ENCODE results near the gene L3MBTL4.

L3MBTL4 gene

DNA sequence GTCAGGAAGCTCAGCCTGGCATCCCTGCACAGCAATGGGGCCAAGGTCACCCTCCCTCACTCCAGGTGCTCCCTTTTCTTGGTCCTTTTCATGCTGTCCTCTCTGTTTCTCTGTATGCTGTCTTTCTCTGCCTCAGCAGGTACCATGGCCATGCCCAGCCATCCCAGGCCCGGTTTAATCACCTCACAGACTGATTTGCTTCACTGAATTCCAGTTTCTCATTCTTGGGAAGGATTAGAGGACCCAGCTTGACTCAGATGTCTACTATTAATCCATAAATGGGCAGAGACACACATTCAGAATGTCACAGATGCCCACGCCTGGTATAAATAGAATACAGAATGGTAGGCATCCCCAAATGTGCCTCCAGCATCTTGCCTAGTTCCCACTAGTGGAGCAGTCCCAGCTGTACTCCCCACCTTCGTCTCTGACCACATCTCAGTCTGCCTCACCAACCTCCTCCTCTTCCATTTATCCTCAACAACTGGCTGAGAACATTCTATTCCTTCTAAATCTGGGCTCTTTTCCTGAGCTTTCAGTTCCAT is 14.2 kb upstream of the L3MBTL4 start:
- Histone ChIP-seq H3K4me3 (ENCODE audit: low read depth, low read length) (no peak overlapping the region), H3K36me3 (no peaks in the 10 kb centered on the region), H3K27ac (no peak overlapping the region), H3K9me3 (ENCODE audit: severe bottlenecking) (no peaks in the 10 kb centered on the region), H3K27me3 (ENCODE audit: insufficient read depth, low read depth, severe bottlenecking) (peaks cover 2% of the 10 kb centered on the region)
- TF ChIP-seq, protein P1, sequence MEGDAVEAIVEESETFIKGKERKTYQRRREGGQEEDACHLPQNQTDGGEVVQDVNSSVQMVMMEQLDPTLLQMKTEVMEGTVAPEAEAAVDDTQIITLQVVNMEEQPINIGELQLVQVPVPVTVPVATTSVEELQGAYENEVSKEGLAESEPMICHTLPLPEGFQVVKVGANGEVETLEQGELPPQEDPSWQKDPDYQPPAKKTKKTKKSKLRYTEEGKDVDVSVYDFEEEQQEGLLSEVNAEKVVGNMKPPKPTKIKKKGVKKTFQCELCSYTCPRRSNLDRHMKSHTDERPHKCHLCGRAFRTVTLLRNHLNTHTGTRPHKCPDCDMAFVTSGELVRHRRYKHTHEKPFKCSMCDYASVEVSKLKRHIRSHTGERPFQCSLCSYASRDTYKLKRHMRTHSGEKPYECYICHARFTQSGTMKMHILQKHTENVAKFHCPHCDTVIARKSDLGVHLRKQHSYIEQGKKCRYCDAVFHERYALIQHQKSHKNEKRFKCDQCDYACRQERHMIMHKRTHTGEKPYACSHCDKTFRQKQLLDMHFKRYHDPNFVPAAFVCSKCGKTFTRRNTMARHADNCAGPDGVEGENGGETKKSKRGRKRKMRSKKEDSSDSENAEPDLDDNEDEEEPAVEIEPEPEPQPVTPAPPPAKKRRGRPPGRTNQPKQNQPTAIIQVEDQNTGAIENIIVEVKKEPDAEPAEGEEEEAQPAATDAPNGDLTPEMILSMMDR (IDR thresholded peaks at IDR 0.05; ENCODE audit: low read depth, low read length) = no peak
- peak; percentile 10 for DNase-seq

DNA sequence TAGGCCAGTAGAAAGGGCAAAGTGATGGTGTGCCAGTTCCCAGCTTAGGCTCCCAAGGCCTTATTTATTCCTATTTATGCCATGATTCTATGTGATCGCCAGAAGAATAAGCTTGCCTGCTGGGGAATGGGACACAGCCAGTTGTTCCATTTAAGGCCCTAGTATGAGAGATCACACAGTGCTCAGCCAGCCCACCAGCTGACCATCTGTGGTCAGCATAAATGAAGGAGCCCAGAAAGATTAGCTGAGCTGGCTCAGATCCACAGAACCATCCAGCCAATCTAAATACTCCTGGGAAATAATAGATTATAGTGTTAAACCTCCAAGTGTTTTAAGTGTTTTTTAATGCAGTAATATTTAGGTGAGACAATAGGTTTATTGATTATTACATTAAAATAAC is 12.6 kb upstream of the L3MBTL4 start:
- peak; percentile 51 for DNase-seq
- H3K36me3 ChIP-seq = no peaks in the 10 kb centered on the region
- H3K27ac ChIP-seq = no peak overlapping the region
- no peaks in the 10 kb centered on the region for H3K9me3 ChIP-seq (ENCODE audit: severe bottlenecking)
- TF ChIP-seq, protein P1 (IDR thresholded peaks at IDR 0.05; ENCODE audit: low read depth, low read length) = no peak
- no peak overlapping the region for H3K4me3 ChIP-seq (ENCODE audit: low read depth, low read length)
- peaks cover 2% of the 10 kb centered on the region for H3K27me3 ChIP-seq (ENCODE audit: insufficient read depth, low read depth, severe bottlenecking)

DNA sequence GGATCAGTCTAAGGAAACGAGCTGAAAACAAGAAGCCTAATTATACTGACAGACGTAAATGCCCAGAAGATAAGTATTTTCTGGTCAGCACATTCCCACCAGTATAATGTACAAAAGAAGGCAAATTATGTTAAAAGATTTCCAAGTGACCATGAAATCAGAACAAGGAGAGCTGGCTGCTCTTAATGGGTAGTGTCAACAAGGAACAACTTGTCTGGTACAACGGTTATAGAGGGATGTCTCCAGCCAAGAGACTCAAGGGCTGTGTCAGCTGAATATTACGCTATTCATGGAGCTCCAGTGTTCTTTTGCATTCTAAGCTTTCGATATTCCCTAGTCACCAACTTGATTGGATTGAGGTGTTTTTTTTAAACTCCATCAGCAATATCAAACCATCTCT is 8.6 kb upstream of the L3MBTL4 start:
- Histone ChIP-seq H3K36me3 (no peaks in the 10 kb centered on the region), H3K4me3 (ENCODE audit: low read depth, low read length) (no peak overlapping the region), H3K27ac (no peak overlapping the region), H3K9me3 (ENCODE audit: severe bottlenecking) (no peaks in the 10 kb centered on the region), H3K27me3 (ENCODE audit: insufficient read depth, low read depth, severe bottlenecking) (peaks cover 2% of the 10 kb centered on the region)
- no peak for DNase-seq
- TF ChIP-seq, protein P1 (IDR thresholded peaks at IDR 0.05; ENCODE audit: low read depth, low read length) = no peak

DNA sequence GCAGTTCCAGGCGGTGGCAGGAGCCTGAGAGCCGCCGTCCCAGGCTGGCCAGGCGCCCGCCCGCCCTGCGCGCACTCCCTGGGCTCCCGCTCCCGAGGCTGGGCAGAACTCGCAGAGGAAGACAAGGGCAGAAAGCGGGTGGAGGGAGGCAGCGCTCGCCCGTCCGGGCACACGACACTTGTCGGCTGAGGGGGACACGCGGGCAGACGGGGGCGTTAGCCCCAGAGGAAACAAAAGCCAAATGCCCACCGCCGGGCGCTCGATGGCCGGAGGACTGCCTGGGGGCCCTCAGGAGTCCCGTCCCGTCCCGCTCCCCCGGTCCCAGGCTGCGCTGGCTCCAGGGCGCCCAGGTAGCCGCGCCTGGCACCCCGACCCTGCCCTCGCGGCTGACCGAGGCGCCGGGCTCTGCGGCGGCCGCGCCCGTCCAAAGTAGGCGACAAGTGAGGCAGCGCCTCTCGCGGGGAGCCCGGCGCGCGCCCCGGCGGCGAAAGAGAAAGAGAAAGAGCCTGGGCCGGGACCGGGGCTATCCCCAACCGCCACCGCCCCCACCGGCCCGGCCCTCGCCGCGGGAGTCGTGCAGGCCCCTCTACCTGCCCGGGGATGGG is 491 bp downstream of the L3MBTL4 start:
- H3K4me3 ChIP-seq (ENCODE audit: low read depth, low read length) = peak overlapping the region; percentile 50; the same call in 1 of the 2 replicates
- DNase-seq = no peak
- TF ChIP-seq, protein P1 (IDR thresholded peaks at IDR 0.05; ENCODE audit: low read depth, low read length) = no peak

DNA sequence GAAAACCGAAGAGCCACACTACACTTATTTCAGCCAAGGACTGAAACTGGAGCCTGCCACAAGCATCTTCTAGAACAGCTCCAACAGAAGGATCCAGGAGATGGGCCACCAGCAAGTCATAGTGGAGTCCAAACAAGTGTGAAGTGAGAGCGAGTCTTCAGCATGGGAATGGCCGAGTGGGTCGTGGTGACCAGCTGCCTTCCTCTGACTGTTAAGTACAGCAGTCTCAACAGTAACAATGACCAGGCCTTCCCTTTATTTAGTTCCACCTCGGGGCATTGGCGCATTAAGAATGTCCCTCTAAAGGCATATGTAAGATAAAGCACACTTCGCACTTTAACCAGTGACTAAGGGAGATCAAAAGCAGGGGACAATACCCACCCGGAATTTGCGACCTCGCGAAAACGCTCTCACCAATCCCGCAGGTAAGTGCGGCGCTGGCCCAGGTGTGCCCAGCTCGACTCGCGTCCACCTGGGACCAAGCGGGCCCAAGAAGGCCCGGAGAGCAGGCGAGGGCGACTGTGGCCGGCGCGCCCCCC is 1.1 kb downstream of the L3MBTL4 start:
- Histone ChIP-seq H3K36me3 (no peaks in the 10 kb centered on the region), H3K27me3 (ENCODE audit: insufficient read depth, low read depth, severe bottlenecking) (peaks cover 42% of the 10 kb centered on the region), H3K27ac (no peak overlapping the region), H3K4me3 (ENCODE audit: low read depth, low read length) (no peak overlapping the region), H3K9me3 (ENCODE audit: severe bottlenecking) (no peaks in the 10 kb centered on the region)
- no peak for DNase-seq
- TF ChIP-seq, protein P1 (IDR thresholded peaks at IDR 0.05; ENCODE audit: low read depth, low read length) = no peak

More for the DNA sequence above, 491 bp downstream of the L3MBTL4 start:
- Histone ChIP-seq H3K9me3 (ENCODE audit: severe bottlenecking) (no peaks in the 10 kb centered on the region), H3K27me3 (ENCODE audit: insufficient read depth, low read depth, severe bottlenecking) (peaks cover 40% of the 10 kb centered on the region), H3K36me3 (no peaks in the 10 kb centered on the region), H3K27ac (no peak overlapping the region)

All from WERI-Rb-1 (cell line).